ENCODE results near the gene ZSCAN30.

- TF ChIP-seq POLR2A (conservative IDR thresholded peaks at IDR 0.05) (no peak), CTCF (IDR thresholded peaks at IDR 0.05 in 2 of 3, conservative IDR thresholded peaks at IDR 0.05 in 1 of 3; ENCODE audit: insufficient read depth in 2 of 3, low read depth in 1 of 3, low read length in 3 of 3) (no peak), ZNF197 (CRISPR knock-in tag; IDR thresholded peaks at IDR 0.05; ENCODE audit: low read depth) (no peak), RFX5 (IDR thresholded peaks at IDR 0.05; ENCODE audit: low read depth, low read length) (no peak), TAF9B (IDR thresholded peaks at IDR 0.05; ENCODE audit: partially characterized antibody) (no peak), EP300 (IDR thresholded peaks at IDR 0.05; ENCODE audit: low read length) (no peak), RAD21 (CRISPR knock-in tag; conservative IDR thresholded peaks at IDR 0.05 in 1 of 2, IDR thresholded peaks at IDR 0.05 in 1 of 2) (no peak), BRD4 (IDR thresholded peaks at IDR 0.05) (no peak), TOE1 (IDR thresholded peaks at IDR 0.05; ENCODE audit: borderline replicate concordance) (no peak), TOE1 (CRISPR knock-in tag; IDR thresholded peaks at IDR 0.05; ENCODE audit: borderline replicate concordance, low read depth) (no peak), ZNF263 (CRISPR knock-in tag; IDR thresholded peaks at IDR 0.05; ENCODE audit: borderline replicate concordance) (no peak), NCOR1 (IDR thresholded peaks at IDR 0.05) (no peak)
These were observed 62.8 kb downstream of the ZSCAN30 start for GRCh38 chr18:35227254-35227653.

Measured in K562 (cell line).